OCI-LY3 (cell line): Measurements from ENCODE around the gene PDE6H.

Source experiments
- H2AFZ ChIP-seq: fragments of 200-600, 300-600 bp; shearing (Covaris generic); 2 replicates; pipeline ENCODE4 v1.6.0; 2014; ENCODE audit warnings: antibody characterized with exemption, low read depth, low read length
- H3K27ac ChIP-seq: fragments of 200-600, 300-600 bp; sonication (generic); 2 replicates; pipeline ENCODE4 v1.5.1; 2014; ENCODE audit warnings: mild to moderate bottlenecking, low read length, moderate library complexity, mixed read lengths
- H3K27me3 ChIP-seq: fragments of 200-600, 300-600 bp; sonication (generic); 2 replicates; pipeline ENCODE4 v1.6.1; 2014; ENCODE audit warnings: low read depth, low read length, mixed read lengths
- H3K36me3 ChIP-seq: fragments of 200-600, 300-600 bp; sonication (generic); replicated peaks from 2 replicates; pipeline ENCODE3; 2014; ENCODE audit warnings: low read depth, low read length, mixed read lengths
- H3K4me1 ChIP-seq: fragments of 300-600, 200-600 bp; sonication (generic); 2 replicates; pipeline ENCODE4 v1.6.1; 2014; ENCODE audit warnings: low read length, mixed read lengths
- H3K4me2 ChIP-seq: fragments of 200-600, 300-600 bp; sonication (generic); 2 replicates; pipeline ENCODE4 v1.6.1; 2014; ENCODE audit warnings: low read length, mixed read lengths
- H3K4me3 ChIP-seq: fragments of 300-600, 200-600 bp; sonication (generic); 2 replicates; pipeline ENCODE4 v1.5.1; 2014; ENCODE audit warnings: antibody characterized with exemption, mild to moderate bottlenecking, low read length, moderate library complexity
- H3K79me2 ChIP-seq: fragments of 300-600, 200-600 bp; shearing (Covaris generic); 2 replicates; pipeline ENCODE4 v1.6.1; 2014; ENCODE audit warnings: mild to moderate bottlenecking, low read length, mixed read lengths
- H3K9ac ChIP-seq: fragments of 300-600, 200-600 bp; shearing (Covaris generic); 2 replicates; pipeline ENCODE4 v1.6.0; 2014; ENCODE audit warnings: mild to moderate bottlenecking, low read length, moderate library complexity
- H3K9me3 ChIP-seq: fragments of 200-600, 300-600 bp; shearing (Covaris generic); 2 replicates; pipeline ENCODE4 v1.6.1; 2014; ENCODE audit warnings: low read length, mixed read lengths; ENCODE audit not compliant: insufficient read depth
- H4K20me1 ChIP-seq: fragments of 200-600, 300-600 bp; sonication (generic); 2 replicates; pipeline ENCODE4 v1.6.1; 2016; ENCODE audit warnings: low read length, mixed read lengths; ENCODE audit not compliant: insufficient read depth
- EZH2phosphoT487 ChIP-seq: fragments of 200-600 bp; shearing (Covaris generic); IDR thresholded peaks from 2 replicates; pipeline ENCODE4 v1.6.1; 2018; ENCODE audit warnings: antibody characterized with exemption, mixed run types, low read depth
- TF ChIP-seq, protein P1 (sequence below): fragments of 200-600, 300-600 bp; sonication (generic); IDR thresholded peaks from 2 replicates; pipeline ENCODE4 v1.5.1; 2014; ENCODE audit warnings: antibody characterized with exemption, low read length, low read depth

Gene PDE6H

DNA sequence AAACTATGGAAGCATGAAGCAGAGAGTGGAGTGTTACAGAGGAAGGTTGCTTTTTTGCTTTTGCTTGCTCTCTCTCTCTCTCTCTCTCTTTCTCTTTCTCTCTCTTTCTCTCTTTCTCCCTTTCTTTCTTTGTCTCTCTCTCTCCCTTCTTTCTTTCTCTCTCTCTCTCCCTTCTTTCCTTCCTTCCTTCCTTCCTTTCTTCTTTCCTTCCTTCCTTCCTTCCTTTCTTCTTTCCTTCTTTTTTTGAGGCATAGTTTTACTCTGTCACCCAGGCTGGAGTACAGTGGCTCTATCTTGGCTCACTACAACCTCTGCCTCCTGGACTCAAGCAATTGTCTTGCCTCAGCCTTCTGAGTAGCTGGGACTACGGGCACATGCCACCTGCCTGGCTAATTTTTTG is 19.1 kb upstream of the PDE6H start:
- Histone ChIP-seq H3K27ac (peak overlapping the region; percentile 97), H3K27me3 (no peaks in the 10 kb centered on the region), H3K36me3 (peaks cover 45% of the 10 kb centered on the region), H3K9ac (peak overlapping the region; percentile 21), H3K4me1 (peaks cover 95% of the 10 kb centered on the region), H3K9me3 (no peaks in the 10 kb centered on the region), H3K4me3 (peak overlapping the region; percentile 27), H2AFZ (no peak overlapping the region), H3K4me2 (peak overlapping the region; percentile 96), H3K79me2 (peaks cover 85% of the 10 kb centered on the region), H4K20me1 (peaks cover 14% of the 10 kb centered on the region; the same call in 1 of the 2 replicates)
- no peak for TF ChIP-seq EZH2phosphoT487
- TF ChIP-seq, protein P1, sequence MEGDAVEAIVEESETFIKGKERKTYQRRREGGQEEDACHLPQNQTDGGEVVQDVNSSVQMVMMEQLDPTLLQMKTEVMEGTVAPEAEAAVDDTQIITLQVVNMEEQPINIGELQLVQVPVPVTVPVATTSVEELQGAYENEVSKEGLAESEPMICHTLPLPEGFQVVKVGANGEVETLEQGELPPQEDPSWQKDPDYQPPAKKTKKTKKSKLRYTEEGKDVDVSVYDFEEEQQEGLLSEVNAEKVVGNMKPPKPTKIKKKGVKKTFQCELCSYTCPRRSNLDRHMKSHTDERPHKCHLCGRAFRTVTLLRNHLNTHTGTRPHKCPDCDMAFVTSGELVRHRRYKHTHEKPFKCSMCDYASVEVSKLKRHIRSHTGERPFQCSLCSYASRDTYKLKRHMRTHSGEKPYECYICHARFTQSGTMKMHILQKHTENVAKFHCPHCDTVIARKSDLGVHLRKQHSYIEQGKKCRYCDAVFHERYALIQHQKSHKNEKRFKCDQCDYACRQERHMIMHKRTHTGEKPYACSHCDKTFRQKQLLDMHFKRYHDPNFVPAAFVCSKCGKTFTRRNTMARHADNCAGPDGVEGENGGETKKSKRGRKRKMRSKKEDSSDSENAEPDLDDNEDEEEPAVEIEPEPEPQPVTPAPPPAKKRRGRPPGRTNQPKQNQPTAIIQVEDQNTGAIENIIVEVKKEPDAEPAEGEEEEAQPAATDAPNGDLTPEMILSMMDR: no peak

- H3K79me2 ChIP-seq: peaks cover 90% of the 10 kb centered on the region
- no peak overlapping the region for H2AFZ ChIP-seq
- peaks cover 14% of the 10 kb centered on the region; the same call in 1 of the 2 replicates for H4K20me1 ChIP-seq
- peaks cover 95% of the 10 kb centered on the region for H3K4me1 ChIP-seq
- TF ChIP-seq, protein P1: no peak
- TF ChIP-seq EZH2phosphoT487: no peak
- H3K27me3 ChIP-seq: no peaks in the 10 kb centered on the region
- H3K9me3 ChIP-seq: no peaks in the 10 kb centered on the region
- H3K4me3 ChIP-seq: peak overlapping the region; percentile 27
- peak overlapping the region; percentile 96 for H3K4me2 ChIP-seq
- H3K36me3 ChIP-seq: peaks cover 45% of the 10 kb centered on the region
- H3K27ac ChIP-seq: peak overlapping the region; percentile 97
- H3K9ac ChIP-seq: peak overlapping the region; percentile 62
These were observed 18.6 kb upstream of the PDE6H start for GRCh38 chr12:14954269-14954668.

DNA sequence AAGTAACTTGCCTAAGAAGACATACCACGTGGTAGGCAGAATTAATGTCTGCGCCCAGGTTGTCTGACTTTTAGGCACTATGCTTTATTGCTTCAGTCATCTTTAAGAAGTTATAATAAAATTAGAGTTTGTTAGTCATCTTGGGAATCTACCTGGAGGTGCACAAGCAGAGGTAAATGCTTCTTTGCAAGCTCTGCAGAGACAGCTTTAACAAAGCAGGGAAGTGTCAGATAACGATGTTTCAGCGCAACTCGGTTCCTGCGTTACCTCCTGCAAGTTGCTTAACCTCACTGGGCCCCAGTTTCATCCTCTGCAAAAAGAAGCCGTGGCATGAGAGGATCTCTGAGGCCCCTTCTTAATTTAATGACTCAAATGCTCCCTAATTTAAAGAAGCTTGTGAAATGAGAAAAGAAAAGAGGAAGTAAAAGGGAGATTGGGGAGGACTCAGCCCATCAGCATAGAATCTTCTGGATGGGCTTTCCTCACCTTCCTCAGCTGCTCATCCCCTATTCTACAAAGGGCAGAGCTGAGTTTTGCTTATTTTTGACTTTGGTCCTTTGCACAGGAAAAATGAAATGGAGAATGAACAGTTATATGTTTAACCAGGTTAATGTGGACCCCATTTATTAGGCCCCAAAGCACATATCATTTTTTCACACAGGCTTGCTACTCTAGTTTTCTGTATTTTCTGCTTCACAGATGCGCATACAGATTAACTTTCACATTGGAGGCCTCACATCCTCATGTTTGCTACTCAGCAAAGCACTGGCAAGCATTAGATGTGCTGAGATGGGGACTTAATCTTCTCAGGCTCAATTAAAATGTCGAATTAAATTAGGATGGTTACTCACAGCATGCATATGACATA is 16.6 kb upstream of the PDE6H start:
- H3K36me3 ChIP-seq: peaks cover 27% of the 10 kb centered on the region
- peak overlapping the region; percentile 93 for H3K9ac ChIP-seq
- H2AFZ ChIP-seq: no peak overlapping the region
- peaks cover 14% of the 10 kb centered on the region; the same call in 1 of the 2 replicates for H4K20me1 ChIP-seq
- H3K79me2 ChIP-seq: peaks cover 92% of the 10 kb centered on the region
- H3K4me1 ChIP-seq: peaks cover 90% of the 10 kb centered on the region
- H3K9me3 ChIP-seq: no peaks in the 10 kb centered on the region
- peak overlapping the region; percentile 95 for H3K4me3 ChIP-seq
- H3K27ac ChIP-seq: peak overlapping the region; percentile 97
- no peak for TF ChIP-seq EZH2phosphoT487
- TF ChIP-seq, protein P1: no peak
- H3K4me2 ChIP-seq: peak overlapping the region; percentile 96
- no peaks in the 10 kb centered on the region for H3K27me3 ChIP-seq

- Histone ChIP-seq H3K4me2 (peak overlapping the region; percentile 96), H3K9ac (peak overlapping the region; percentile 93)
These were observed 15.9 kb upstream of the PDE6H start for GRCh38 chr12:14956905-14957304.

More at GRCh38 chr12:14956905-14957304, 15.9 kb upstream of the PDE6H start:
- Histone ChIP-seq H3K4me3 (peak overlapping the region; percentile 95), H3K9me3 (no peaks in the 10 kb centered on the region), H2AFZ (no peak overlapping the region), H3K27me3 (no peaks in the 10 kb centered on the region), H3K27ac (peak overlapping the region; percentile 97), H4K20me1 (peaks cover 11% of the 10 kb centered on the region; the same call in 1 of the 2 replicates), H3K36me3 (peaks cover 21% of the 10 kb centered on the region), H3K79me2 (peaks cover 86% of the 10 kb centered on the region), H3K4me1 (peaks cover 83% of the 10 kb centered on the region)
- TF ChIP-seq, protein P1: no peak
- no peak for TF ChIP-seq EZH2phosphoT487
